ENCODE data around the gene TSR1. TPM values are rescaled to one million over a fixed set of nuclear protein-coding genes. Genes with fewer than 3 reads are reported as not detected.

The TSR1 gene
- total RNA-seq, 4 donors from 2014 or later = 21.9 to 36.0 (median 33.0) TPM

DNA sequence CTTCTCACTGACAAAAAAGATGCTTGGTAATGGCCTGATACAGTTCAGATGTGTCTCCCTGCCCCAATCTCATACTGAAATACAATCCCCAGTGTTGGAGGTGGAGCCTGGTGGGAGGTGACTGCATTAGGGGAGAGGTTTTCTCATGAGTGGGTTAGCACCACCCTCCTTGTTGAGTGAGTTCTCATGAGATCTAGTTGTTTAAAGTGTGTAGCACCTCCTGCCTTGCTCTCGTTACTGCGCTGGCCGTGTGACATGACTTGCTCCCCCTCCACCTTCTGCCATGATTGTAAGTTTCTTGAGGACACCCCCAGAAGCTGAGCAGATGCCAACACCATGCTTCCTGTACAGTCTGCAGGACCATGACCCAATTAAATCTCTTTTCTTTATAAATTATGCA lies 5.0 kb downstream of the TSR1 start:
- no peak for TF ChIP-seq CTCF (IDR thresholded peaks at IDR 0.05; ENCODE audit: low read depth)

DNA sequence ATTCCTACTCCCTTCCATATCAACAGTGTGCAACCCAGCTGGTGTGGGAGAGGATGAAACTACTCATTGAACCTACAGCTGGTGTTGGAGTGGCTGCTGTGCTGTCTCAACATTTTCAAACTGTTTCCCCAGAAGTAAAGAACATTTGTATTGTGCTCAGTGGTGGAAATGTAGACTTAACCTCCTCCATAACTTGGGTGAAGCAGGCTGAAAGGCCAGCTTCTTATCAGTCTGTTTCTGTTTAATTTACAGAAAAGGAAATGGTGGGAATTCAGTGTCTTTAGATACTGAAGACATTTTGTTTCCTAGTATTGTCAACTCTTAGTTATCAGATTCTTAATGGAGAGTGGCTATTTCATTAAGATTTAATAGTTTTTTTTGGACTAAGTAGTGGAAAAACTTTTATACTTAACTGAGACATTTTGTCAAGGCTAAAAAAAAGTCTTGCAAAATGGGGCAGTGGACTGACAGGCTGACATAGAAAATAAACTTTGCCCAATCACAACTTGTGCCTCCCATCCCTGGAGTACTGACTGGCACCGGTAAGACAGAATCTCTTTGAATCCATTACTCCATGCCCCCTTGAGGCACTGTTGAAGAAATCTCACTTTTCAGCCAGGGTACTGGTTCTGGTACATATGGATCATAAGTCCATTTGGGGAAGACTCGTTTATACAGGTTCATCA lies 12.5 kb downstream of the TSR1 start:
- no peak for TF ChIP-seq CTCF (IDR thresholded peaks at IDR 0.05; ENCODE audit: low read depth)

DNA sequence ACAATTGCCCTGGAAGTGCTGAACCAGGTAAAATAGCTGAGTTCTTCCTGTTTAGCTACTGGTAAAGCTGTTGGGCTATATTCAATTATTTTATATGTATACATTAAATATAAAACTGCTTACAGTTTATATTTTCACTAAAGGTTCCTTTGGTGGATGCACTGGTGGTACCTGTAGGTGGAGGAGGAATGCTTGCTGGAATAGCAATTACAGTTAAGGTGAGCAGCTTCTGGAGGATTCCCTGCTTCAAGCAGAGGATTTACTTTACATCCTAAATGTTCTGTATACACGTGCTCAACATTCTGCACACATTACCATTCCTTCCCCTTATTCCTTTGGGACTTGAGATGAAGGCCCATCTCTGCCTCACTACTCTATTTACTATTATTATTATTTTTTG lies 14.9 kb downstream of the TSR1 start:
- TF ChIP-seq CTCF (IDR thresholded peaks at IDR 0.05; ENCODE audit: low read depth) = no peak

DNA sequence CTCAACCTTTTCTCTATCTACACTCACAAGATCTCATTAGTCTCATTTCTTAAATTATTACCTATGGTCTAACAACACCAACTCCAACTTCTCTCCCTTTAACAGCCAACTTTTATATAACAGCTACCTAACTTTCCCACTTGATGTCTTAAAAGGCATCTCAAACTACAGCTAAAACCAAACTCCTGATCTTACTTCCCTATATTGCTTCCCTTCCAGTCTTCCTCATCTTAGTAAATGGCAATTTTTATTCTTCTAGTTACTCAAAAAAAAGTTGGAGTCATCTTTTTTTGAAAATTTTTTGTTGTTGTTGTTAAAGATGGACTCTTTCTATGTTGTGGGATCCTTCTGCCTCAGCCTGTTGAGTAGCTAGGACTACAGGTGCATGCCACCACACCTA lies 17.2 kb downstream of the TSR1 start:
- TF ChIP-seq CTCF (IDR thresholded peaks at IDR 0.05; ENCODE audit: low read depth) = no peak

- TF ChIP-seq CTCF (IDR thresholded peaks at IDR 0.05; ENCODE audit: low read depth) = no peak
Measured at GRCh38 chr17:2317796-2318195, 18.5 kb downstream of the TSR1 start.

GRCh38 chr17:2312736-2313135 lies 23.5 kb downstream of the TSR1 start:
- TF ChIP-seq CTCF (IDR thresholded peaks at IDR 0.05; ENCODE audit: low read depth) = no peak

- no peak for TF ChIP-seq CTCF (IDR thresholded peaks at IDR 0.05; ENCODE audit: low read depth)
Measured at GRCh38 chr17:2309338-2310154, 26.7 kb downstream of the TSR1 start.
